ENCODE data around the gene ING5.
A peak's percentile ranks its signal among the peaks of the same experiment; 100 is the strongest.

The ING5 gene

GRCh38 chr2:241672243-241673188 is 29.3 kb upstream of the ING5 start:
- no peak for DNase-seq (ENCODE audit: extremely low read depth in 1 of 2, low read depth in 1 of 2)

GRCh38 chr2:241673189-241673663 is 28.6 kb upstream of the ING5 start:
- no peak for DNase-seq (ENCODE audit: extremely low read depth in 1 of 2, low read depth in 1 of 2)

DNA sequence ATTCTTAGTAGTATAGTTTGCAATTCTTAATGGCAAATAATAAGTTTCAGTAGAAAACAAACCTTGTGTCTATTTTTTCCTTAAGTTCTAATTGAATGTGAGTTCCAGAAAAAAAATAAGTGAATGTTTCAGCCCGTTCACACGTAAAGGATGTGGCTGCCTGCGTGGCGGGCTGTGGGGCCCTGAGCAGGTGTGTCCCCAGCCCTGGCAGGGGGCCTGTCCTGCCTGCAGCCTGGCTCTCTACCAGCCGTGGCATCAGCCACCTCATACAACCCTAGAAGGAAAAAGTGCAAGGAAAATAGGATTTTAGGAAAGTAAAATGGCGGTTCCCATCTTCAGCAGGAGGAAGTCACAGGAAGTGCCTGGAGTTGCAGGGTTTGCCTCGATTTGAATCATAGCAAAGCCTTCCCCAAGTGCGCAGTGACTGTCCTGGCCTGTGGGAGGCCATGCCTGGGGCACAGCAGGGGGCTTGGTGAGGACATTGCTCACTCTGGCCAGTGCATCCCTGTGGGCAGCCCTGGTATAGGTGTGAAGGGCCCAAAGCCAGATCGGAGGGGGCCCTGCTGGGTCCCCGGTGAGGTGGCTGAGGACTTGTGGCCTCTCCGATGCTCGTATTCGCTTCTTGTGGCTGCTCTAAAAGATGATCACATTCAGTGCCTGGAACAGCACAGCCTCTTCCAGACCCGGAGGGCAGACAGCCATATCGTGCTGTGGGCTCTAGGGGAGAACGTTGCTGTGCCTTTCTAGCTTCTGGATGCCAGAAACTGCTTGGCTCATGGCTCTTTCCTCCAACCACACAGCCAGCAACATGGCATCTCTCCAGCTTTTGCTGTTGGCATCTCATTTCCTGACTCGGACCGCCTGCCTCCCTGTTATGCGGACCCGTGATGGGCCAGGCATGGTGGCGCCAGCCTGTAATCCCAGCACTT is 27.8 kb upstream of the ING5 start:
- DNase-seq (ENCODE audit: extremely low read depth in 1 of 2, low read depth in 1 of 2) = no peak

DNA sequence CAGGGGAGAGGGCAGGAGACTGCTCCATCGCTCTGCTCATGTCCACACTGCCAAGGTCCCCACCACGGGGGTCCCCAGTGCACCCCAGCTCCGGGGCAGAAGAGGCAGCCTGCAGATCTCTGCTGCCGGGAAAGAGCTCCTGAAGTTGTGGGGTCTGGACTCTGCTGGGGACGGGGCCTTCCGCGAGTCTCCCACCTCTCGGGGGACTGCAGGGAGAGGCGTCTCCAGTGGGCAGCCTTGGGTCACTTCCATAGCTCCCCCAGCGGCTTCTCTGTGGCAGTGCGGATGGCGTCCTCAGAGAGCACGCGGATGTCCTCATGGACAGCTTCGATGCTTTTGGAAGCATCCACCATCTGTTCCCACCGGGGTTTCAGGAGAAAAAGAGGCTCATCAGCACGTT is 26.0 kb upstream of the ING5 start:
- no peak for DNase-seq (ENCODE audit: extremely low read depth in 1 of 2, low read depth in 1 of 2)

GRCh38 chr2:241676665-241677064 is 25.2 kb upstream of the ING5 start:
- DNase-seq (ENCODE audit: extremely low read depth in 1 of 2, low read depth in 1 of 2) = no peak

GRCh38 chr2:241677392-241677791 is 24.4 kb upstream of the ING5 start:
- DNase-seq (ENCODE audit: extremely low read depth in 1 of 2, low read depth in 1 of 2) = no peak

- DNase-seq (ENCODE audit: extremely low read depth in 1 of 2, low read depth in 1 of 2) = no peak
Observed at GRCh38 chr2:241678307-241678706, 23.5 kb upstream of the ING5 start.

GRCh38 chr2:241678784-241679540 is 22.9 kb upstream of the ING5 start:
- no peak for DNase-seq (ENCODE audit: extremely low read depth in 1 of 2, low read depth in 1 of 2)

DNA sequence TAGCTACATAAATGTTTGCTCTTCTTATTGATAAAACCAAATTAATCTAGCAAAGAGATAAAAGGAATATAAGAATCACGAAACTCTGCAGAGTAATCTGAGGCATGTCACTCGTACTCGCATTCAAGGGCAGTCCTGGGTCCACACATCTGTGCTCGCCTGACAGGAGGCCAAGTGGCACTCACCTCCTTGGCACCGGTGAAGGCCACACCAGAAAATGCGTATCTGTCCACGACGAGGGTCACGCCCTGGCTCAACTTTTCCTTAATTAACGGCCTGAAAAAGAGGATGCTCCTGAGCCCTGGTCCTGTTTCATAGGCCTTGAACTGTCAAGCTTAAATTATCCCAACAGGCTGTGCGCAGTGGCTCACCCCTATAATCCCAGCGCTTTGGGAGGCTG is 21.8 kb upstream of the ING5 start:
- no peak for DNase-seq (ENCODE audit: extremely low read depth in 1 of 2, low read depth in 1 of 2)

- DNase-seq (ENCODE audit: extremely low read depth in 1 of 2, low read depth in 1 of 2) = no peak
Observed at GRCh38 chr2:241680827-241681599, 20.8 kb upstream of the ING5 start.

DNA sequence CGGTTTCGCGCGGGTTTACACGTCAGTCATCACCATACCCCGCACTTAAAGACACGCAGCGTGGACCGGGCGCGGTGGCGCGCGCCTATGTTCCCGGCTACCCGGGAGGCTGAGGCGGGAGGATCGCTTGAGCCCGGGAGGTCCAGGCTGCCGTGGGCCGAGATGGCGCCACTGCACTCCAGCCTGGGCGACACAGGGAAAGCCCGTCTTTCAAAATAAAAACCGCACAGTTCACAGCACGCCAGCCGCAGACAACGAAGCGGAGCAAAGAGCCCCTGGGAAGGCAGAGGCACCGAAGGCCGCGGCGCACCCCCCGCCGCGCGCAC is 15.6 kb upstream of the ING5 start:
- no peak for DNase-seq (ENCODE audit: extremely low read depth in 1 of 2, low read depth in 1 of 2)

GRCh38 chr2:241686650-241687425 is 15.0 kb upstream of the ING5 start, which contains the start of gene DTYMK:
Gene DTYMK (minus strand): TSS chr2:241686815. CDS start chr2:241686783, 32 bp downstream.
- DNase-seq (ENCODE audit: extremely low read depth in 1 of 2, low read depth in 1 of 2) = peak; percentile 80 to 95

DNA sequence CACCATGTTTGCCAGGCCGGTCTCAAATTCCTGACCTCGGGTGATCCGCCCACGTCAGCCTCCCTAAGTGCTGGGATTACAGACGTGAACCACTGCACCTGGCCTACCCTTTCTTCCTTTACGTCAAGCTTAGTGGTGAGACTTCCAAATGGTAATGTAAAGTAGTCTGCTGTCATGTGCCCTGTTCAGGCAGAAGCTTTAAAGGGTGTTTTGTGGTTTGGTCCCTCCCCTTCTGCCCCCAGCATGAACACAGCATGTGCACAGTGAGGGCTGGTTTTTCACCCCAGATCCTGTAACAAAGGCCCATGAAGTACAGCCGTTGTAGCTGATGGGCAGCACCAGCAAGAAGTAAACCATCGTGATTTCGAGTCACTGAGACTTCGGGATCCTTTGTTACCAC is 12.5 kb upstream of the ING5 start:
- DNase-seq (ENCODE audit: extremely low read depth in 1 of 2, low read depth in 1 of 2) = no peak

DNA sequence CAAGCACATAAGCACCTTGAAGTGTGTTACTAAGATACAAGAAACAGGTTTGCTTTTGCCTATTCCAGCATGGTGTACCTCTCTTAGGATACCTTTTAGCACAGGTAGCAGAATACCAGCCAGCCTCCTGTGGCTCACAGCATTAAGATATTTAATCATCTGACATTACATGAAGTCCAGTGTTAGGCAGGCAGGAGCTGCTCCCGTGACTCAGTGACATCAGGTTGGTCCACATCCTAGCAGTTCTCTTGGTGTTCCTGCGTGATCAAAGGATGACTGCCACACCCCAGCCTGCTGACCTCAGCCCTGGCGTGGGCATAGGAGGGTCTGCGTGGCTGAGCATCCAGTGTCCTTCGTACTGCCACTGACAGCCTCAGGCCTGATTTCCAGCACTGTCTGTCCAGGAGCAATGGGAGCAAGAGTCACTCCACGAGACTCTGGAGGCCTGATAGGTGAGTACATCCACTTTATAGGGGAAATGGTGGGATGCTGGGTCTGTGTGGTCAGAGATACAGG is 11.6 kb upstream of the ING5 start:
- DNase-seq (ENCODE audit: extremely low read depth in 1 of 2, low read depth in 1 of 2) = no peak

- no peak for DNase-seq (ENCODE audit: extremely low read depth in 1 of 2, low read depth in 1 of 2)
Observed at GRCh38 chr2:241692448-241692847, 9.4 kb upstream of the ING5 start.

- DNase-seq (ENCODE audit: extremely low read depth in 1 of 2, low read depth in 1 of 2) = no peak
Observed at GRCh38 chr2:241695651-241696050, 6.2 kb upstream of the ING5 start.

DNA sequence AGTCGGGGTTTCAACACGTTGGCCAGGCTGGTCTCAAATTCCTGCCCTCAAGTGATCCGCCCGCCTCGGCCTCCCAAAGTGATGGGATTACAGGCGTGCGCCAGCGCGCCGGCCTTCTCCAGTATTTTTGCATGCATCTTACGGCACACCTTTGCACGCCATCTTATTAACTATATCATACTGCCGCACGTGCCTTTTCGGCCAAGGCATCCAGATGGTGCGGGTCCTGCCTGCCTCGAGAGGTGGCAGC is 765 bp upstream of the ING5 start:
- no peak for DNase-seq (ENCODE audit: extremely low read depth in 1 of 2, low read depth in 1 of 2)

GRCh38 chr2:241702155-241703031 is 554 bp downstream of the ING5 start:
- peak; percentile 84 to 86 for DNase-seq (ENCODE audit: extremely low read depth in 1 of 2, low read depth in 1 of 2)
